ENCODE measurements around the gene TMEM91. TPM values are rescaled to one million over a fixed set of nuclear protein-coding genes. Genes with fewer than 3 reads are reported as not detected.

The TMEM91 gene
- total and polyA plus RNA-seq, 9 of the 15 experiments (the other 6 are each of a cell fraction or from before 2014, with no cell fraction given) = 1.2 to 5.2 (median 2.7) TPM

GRCh38 chr19:41364524-41365391 lies 11.6 kb upstream of the TMEM91 start (continued):
- TF ChIP-seq E2F1 (CRISPR knock-in tag; IDR thresholded peaks at IDR 0.05) (no peak), ZNF518B (CRISPR knock-in tag; IDR thresholded peaks at IDR 0.05) (no peak), ZNF609 (CRISPR knock-in tag; IDR thresholded peaks at IDR 0.05; ENCODE audit: borderline replicate concordance) (no peak), FUS (optimal IDR thresholded peaks at IDR 0.05; ENCODE audit: low read depth, low read length) (no peak), RUNX1 (IDR thresholded peaks at IDR 0.05; ENCODE audit: low read depth) (no peak), SNIP1 (IDR thresholded peaks at IDR 0.05; ENCODE audit: low read depth) (no peak), ZBTB8A (IDR thresholded peaks at IDR 0.05; ENCODE audit: partially characterized antibody) (no peak), CREB3L1 (IDR thresholded peaks at IDR 0.05; ENCODE audit: borderline replicate concordance, low read depth) (no peak)

Data from K562 (cell line).